ENCODE data around the gene EPB41. TPM values are rescaled to one million over a fixed set of nuclear protein-coding genes. Genes with fewer than 3 reads are reported as not detected.

EPB41 gene
- total and polyA plus RNA-seq, 2 of the 8 experiments (the other 6 are each of a cell fraction or from before 2014, with no cell fraction given): 36.7 to 109 TPM

DNA sequence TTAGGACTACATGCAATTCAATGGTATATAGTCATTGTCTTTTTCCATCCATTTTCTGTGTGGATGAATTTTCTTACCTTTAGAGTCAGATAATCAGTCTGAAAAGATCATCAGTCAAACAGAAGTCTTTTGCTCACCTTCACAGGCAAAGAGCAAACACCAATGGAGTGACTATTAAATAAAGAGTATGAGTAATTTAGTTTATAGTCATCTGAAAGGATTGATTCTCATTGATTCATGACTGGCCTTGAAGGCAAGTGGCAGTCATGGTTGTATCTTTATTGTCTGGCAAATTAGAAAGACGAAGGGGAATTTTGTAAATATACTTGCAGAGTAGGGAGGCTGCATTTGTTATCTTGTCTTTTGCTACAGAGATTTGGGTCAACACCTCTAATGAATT, 89.9 kb downstream of the EPB41 start:
- H2BK12ac ChIP-seq (ENCODE audit: low read depth, low read length): no peak overlapping the region
- POLR2A ChIA-PET (ENCODE audit: partially characterized antibody): no interaction called here
- no peak overlapping the region for H2BK20ac ChIP-seq (ENCODE audit: low read length)
- no peaks in the 10 kb centered on the region for H3K4me1 ChIP-seq (replicated peaks in 1 of 4; ENCODE audit: control insufficient read depth in 3 of 4, insufficient read depth in 4 of 4, low read length in 3 of 4)
- no peaks in the 10 kb centered on the region for H3K79me2 ChIP-seq (ENCODE audit: control insufficient read depth in 1 of 2, insufficient read depth in 2 of 2, low read length in 2 of 2)
- H2BK15ac ChIP-seq (ENCODE audit: low read length): no peak overlapping the region
- WGBS, 2 experiments (ENCODE audit: extremely low coverage in 1 of 2, insufficient coverage in 1 of 2, insufficient read length in 1 of 2, insufficient replicate concordance in 2 of 2, low coverage in 1 of 2, low lambda C conversion rate in 2 of 2, missing lambda C conversion rate in 1 of 2): 81% methylated on average over 1 of the region's 1 CpG; no CpG with 5 or more reads in 1 of the 2 experiments
- H2BK5ac ChIP-seq (ENCODE audit: low read depth, low read length): no peak overlapping the region
- H2BK120ac ChIP-seq (replicated peaks; ENCODE audit: low read depth, low read length): no peak overlapping the region
- H4K20me1 ChIP-seq (replicated peaks in 1 of 2; ENCODE audit: control insufficient read depth in 1 of 2, insufficient read depth in 2 of 2, low read length in 2 of 2): no peaks in the 10 kb centered on the region
- no peak overlapping the region for H3K4ac ChIP-seq (replicated peaks; ENCODE audit: insufficient read length, low read depth, low read length)
- no peak overlapping the region for H3K23ac ChIP-seq (ENCODE audit: insufficient read length)
- H3K14ac ChIP-seq (ENCODE audit: insufficient read length): no peak overlapping the region
- no peak overlapping the region for H2AFZ ChIP-seq (ENCODE audit: low read length)
- H2AK5ac ChIP-seq (ENCODE audit: low read depth, low read length): no peak overlapping the region
- no peaks in the 10 kb centered on the region for H3K27me3 ChIP-seq (replicated peaks in 1 of 4; ENCODE audit: control insufficient read depth in 3 of 4, extremely low read depth in 1 of 4, insufficient read depth in 3 of 4, low read length in 3 of 4)
- H3K36me3 ChIP-seq (ENCODE audit: control insufficient read depth in 2 of 4, insufficient read depth in 4 of 4, low read length in 3 of 4): no peaks in the 10 kb centered on the region; a peak in 1 of 8 replicates
- no peak overlapping the region for H4K91ac ChIP-seq (replicated peaks; ENCODE audit: insufficient read length, low read length)
- H3K4me2 ChIP-seq (ENCODE audit: insufficient read depth in 1 of 2, low read depth in 2 of 2, low read length in 2 of 2): no peak overlapping the region
- no peak overlapping the region for H4K8ac ChIP-seq (ENCODE audit: extremely low read depth, insufficient read depth, low read length)
- H3K27ac ChIP-seq (ENCODE audit: low read depth, low read length): no peak overlapping the region
- no peaks in the 10 kb centered on the region for H3K9me3 ChIP-seq (ENCODE audit: insufficient read depth in 2 of 2, low read depth in 1 of 2, low read length in 1 of 2)
- no peak overlapping the region for H4K5ac ChIP-seq (ENCODE audit: insufficient read length, low read depth, low read length)
- CTCF ChIA-PET (ENCODE audit: partially characterized antibody): interaction anchor here (1.3 to 2.0 kb wide), 3 partner anchors 15 to 122 kb away, joined by 3 to 6 read pairs (median 4); no protein-coding TSS in a partner anchor
- H3K9ac ChIP-seq (replicated peaks in 1 of 4; ENCODE audit: extremely low read depth in 1 of 4, low read depth in 3 of 4, low read length in 3 of 4): no peak overlapping the region
- no peak overlapping the region for H3K4me3 ChIP-seq (ENCODE audit: extremely low read depth in 1 of 4, insufficient read depth in 2 of 4, low read depth in 3 of 4, low read length in 4 of 4)
- no peaks in the 10 kb centered on the region for H3K79me1 ChIP-seq (ENCODE audit: low read depth, low read length)
- H3K56ac ChIP-seq (replicated peaks; ENCODE audit: insufficient read length, low read depth, low read length): no peak overlapping the region
- DNase-seq (ENCODE audit: low read depth in 1 of 2, low spot score in 2 of 2) (no peak), FAIRE-seq (no peak)
- H3K18ac ChIP-seq (ENCODE audit: extremely low read depth, low read length): no peak overlapping the region
- no peaks in the 10 kb centered on the region for H3K23me2 ChIP-seq (ENCODE audit: low read depth, low read length)
- TF ChIP-seq, protein P1, sequence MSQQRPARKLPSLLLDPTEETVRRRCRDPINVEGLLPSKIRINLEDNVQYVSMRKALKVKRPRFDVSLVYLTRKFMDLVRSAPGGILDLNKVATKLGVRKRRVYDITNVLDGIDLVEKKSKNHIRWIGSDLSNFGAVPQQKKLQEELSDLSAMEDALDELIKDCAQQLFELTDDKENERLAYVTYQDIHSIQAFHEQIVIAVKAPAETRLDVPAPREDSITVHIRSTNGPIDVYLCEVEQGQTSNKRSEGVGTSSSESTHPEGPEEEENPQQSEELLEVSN (IDR thresholded peaks at IDR 0.05): no peak
- no peak for TF ChIP-seq HDAC2 (IDR thresholded peaks at IDR 0.05; ENCODE audit: borderline replicate concordance in 1 of 2, low read depth in 2 of 2, low read length in 2 of 2)
- TF ChIP-seq TAF1 (IDR thresholded peaks at IDR 0.05; ENCODE audit: low read depth, low read length): no peak
- TF ChIP-seq CREB1 (IDR thresholded peaks at IDR 0.05): no peak
- no peak for TF ChIP-seq CBX5 (IDR thresholded peaks at IDR 0.05; ENCODE audit: low read depth, low read length)
- TF ChIP-seq SIN3A (conservative IDR thresholded peaks at IDR 0.05 in 1 of 2, IDR thresholded peaks at IDR 0.05 in 1 of 2; ENCODE audit: low read depth in 1 of 2, low read length in 2 of 2): no peak
- no peak for TF ChIP-seq RFX5 (IDR thresholded peaks at IDR 0.05; ENCODE audit: borderline replicate concordance, low read depth, low read length)
- no peak for TF ChIP-seq YY1 (IDR thresholded peaks at IDR 0.05; ENCODE audit: low read depth, low read length)
- no peak for TF ChIP-seq FOSL1 (IDR thresholded peaks at IDR 0.05; ENCODE audit: insufficient read depth, low read depth, low read length)
- TF ChIP-seq TCF12 (IDR thresholded peaks at IDR 0.05; ENCODE audit: low read depth, low read length): no peak
- no peak for TF ChIP-seq RAD21 (IDR thresholded peaks at IDR 0.05 in 1 of 2, conservative IDR thresholded peaks at IDR 0.05 in 1 of 2; ENCODE audit: low read depth in 2 of 2, low read length in 2 of 2)
- no peak for TF ChIP-seq HDAC6 (IDR thresholded peaks at IDR 0.05; ENCODE audit: low read depth, low read length)
- TF ChIP-seq, protein P2, sequence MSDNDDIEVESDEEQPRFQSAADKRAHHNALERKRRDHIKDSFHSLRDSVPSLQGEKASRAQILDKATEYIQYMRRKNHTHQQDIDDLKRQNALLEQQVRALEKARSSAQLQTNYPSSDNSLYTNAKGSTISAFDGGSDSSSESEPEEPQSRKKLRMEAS (IDR thresholded peaks at IDR 0.05): no peak
